DND-41 (cell line): ENCODE results near the gene FLNB.

Experiments
- CTCF ChIP-seq: IDR thresholded peaks from 2 replicates; pipeline ENCODE4 v1.5.1; 2012; ENCODE audit warnings: borderline replicate concordance, low read length, moderate library complexity, mild to moderate bottlenecking; ENCODE audit not compliant: poor library complexity, severe bottlenecking; ENCODE audit errors: extremely low read depth
- EZH2 ChIP-seq: IDR thresholded peaks from 3 replicates; pipeline ENCODE4 v1.6.1; 2012; ENCODE audit warnings: borderline replicate concordance, low read depth, mild to moderate bottlenecking, moderate library complexity, low read length, inconsistent platforms; ENCODE audit not compliant: severe bottlenecking

GRCh38 chr3:58200121-58200709 lies 192.0 kb downstream of the FLNB start:
- TF ChIP-seq CTCF (no peak), EZH2 (no peak)
